Measurements from ENCODE around the gene CD163.
A peak's percentile ranks its signal among the peaks of the same experiment; 100 is the strongest.

Gene CD163

DNA sequence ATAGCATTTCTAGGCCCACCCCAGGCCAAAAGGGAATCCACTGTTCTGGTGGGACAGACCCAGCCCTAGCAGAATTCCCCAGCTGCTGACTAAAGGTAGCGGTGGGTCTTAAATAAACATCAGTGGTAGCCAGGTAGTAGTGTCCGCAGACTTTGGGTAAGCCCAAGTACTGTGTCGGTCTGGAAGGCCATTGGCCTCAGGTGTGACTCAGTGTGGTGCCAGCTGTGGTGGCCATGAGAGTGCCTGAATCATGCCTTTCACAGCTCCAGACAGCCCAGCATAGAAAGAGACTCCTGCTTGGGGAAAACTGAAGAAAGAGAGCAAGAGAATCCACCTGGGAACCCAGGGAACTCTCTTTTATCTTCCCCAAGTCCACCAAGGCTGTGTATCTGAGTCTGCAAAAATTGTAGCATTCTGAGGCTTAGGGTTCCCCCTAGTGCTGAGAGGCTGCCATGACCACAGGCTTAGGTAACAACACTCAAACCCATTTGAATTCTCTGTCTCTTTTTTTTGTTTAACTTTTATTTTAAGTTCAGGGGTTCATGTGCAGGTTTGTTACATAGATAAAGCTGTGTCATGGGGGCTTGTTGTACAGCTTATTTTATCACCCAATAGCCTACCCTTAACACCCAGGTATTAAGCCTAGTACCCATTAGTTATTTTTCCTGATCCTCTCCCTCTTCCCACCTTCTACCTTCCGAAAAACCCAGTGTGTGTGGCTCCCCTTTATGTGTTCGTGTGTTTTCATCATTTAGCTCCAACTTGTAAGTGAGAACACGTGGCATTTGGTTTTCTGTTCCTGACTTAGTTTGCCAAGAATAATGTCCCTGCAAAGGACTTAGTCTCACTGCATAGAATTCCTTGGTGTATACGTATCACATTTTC, 43.0 kb downstream of the CD163 start:
- TF ChIP-seq CREB1 (IDR thresholded peaks at IDR 0.05; ENCODE audit: low read depth) (no peak), RAD21 (IDR thresholded peaks at IDR 0.05; ENCODE audit: low read depth) (peak; percentile 81)

DNA sequence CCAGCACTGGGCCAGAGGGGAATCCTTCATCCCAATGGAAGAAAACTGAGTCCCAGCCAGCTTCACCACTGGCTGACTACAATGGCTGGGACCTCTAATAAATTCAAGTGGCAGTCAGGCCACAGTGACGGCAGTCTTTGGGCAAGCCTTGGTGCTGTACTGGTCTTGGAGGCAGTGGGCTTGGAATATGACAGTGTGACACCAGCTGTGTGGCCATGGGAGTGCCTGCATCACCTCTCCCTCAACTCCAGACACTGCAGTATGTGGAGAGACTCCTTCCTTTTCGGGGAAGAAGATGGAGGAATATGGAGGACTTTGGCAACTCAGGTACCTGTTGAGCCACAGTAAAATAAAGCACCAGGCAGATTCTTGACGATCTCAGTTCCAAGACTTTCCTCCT, 43.6 kb downstream of the CD163 start:
- TF ChIP-seq EGR1 (IDR thresholded peaks at IDR 0.05) (no peak), NFIC (IDR thresholded peaks at IDR 0.05) (no peak), FOXM1 (IDR thresholded peaks at IDR 0.05; ENCODE audit: borderline replicate concordance, low read depth) (no peak), CREB1 (IDR thresholded peaks at IDR 0.05; ENCODE audit: low read depth) (no peak), YY1 (IDR thresholded peaks at IDR 0.05; ENCODE audit: low read depth) (no peak), TCF12 (IDR thresholded peaks at IDR 0.05; ENCODE audit: low read depth) (no peak), CEBPB (IDR thresholded peaks at IDR 0.05) (no peak), ZBTB7A (IDR thresholded peaks at IDR 0.05; ENCODE audit: low read depth) (no peak), TEAD4 (IDR thresholded peaks at IDR 0.05) (no peak), RAD21 (IDR thresholded peaks at IDR 0.05; ENCODE audit: low read depth) (no peak), EP300 (IDR thresholded peaks at IDR 0.05; ENCODE audit: borderline replicate concordance) (no peak), TAF1 (IDR thresholded peaks at IDR 0.05; ENCODE audit: low read depth) (no peak)
- TF ChIP-seq, protein P1, sequence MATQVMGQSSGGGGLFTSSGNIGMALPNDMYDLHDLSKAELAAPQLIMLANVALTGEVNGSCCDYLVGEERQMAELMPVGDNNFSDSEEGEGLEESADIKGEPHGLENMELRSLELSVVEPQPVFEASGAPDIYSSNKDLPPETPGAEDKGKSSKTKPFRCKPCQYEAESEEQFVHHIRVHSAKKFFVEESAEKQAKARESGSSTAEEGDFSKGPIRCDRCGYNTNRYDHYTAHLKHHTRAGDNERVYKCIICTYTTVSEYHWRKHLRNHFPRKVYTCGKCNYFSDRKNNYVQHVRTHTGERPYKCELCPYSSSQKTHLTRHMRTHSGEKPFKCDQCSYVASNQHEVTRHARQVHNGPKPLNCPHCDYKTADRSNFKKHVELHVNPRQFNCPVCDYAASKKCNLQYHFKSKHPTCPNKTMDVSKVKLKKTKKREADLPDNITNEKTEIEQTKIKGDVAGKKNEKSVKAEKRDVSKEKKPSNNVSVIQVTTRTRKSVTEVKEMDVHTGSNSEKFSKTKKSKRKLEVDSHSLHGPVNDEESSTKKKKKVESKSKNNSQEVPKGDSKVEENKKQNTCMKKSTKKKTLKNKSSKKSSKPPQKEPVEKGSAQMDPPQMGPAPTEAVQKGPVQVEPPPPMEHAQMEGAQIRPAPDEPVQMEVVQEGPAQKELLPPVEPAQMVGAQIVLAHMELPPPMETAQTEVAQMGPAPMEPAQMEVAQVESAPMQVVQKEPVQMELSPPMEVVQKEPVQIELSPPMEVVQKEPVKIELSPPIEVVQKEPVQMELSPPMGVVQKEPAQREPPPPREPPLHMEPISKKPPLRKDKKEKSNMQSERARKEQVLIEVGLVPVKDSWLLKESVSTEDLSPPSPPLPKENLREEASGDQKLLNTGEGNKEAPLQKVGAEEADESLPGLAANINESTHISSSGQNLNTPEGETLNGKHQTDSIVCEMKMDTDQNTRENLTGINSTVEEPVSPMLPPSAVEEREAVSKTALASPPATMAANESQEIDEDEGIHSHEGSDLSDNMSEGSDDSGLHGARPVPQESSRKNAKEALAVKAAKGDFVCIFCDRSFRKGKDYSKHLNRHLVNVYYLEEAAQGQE (IDR thresholded peaks at IDR 0.05; ENCODE audit: low read depth) = no peak
- TF ChIP-seq, protein P2, sequence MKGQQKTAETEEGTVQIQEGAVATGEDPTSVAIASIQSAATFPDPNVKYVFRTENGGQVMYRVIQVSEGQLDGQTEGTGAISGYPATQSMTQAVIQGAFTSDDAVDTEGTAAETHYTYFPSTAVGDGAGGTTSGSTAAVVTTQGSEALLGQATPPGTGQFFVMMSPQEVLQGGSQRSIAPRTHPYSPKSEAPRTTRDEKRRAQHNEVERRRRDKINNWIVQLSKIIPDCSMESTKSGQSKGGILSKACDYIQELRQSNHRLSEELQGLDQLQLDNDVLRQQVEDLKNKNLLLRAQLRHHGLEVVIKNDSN (IDR thresholded peaks at IDR 0.05) = no peak
- TF ChIP-seq, protein P3, sequence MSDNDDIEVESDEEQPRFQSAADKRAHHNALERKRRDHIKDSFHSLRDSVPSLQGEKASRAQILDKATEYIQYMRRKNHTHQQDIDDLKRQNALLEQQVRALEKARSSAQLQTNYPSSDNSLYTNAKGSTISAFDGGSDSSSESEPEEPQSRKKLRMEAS (IDR thresholded peaks at IDR 0.05) = no peak

DNA sequence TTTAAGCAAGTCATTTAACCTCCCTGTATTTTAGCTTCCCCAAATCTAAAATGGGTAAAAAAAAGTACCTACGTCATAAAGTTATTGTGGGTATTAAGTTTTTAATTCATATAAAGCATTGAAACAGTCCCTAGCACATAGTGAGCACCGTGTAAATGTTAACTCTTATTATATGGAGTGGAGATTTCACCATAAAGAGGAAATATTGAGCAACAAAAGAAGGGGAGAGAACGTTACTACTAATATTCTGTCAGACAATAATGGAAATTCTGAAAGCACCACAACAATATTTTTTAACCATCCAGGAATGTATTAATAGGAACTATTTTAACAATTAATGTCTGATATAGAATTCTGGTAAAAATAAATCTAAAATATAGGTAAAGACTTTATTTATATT, 51.8 kb downstream of the CD163 start:
- TF ChIP-seq FOXM1 (IDR thresholded peaks at IDR 0.05; ENCODE audit: borderline replicate concordance, low read depth) (no peak), TEAD4 (IDR thresholded peaks at IDR 0.05) (no peak), CEBPB (IDR thresholded peaks at IDR 0.05) (peak; percentile 22; the same call in 1 of the 2 replicates), TCF12 (IDR thresholded peaks at IDR 0.05; ENCODE audit: low read depth) (no peak), EGR1 (IDR thresholded peaks at IDR 0.05) (no peak)

DNA sequence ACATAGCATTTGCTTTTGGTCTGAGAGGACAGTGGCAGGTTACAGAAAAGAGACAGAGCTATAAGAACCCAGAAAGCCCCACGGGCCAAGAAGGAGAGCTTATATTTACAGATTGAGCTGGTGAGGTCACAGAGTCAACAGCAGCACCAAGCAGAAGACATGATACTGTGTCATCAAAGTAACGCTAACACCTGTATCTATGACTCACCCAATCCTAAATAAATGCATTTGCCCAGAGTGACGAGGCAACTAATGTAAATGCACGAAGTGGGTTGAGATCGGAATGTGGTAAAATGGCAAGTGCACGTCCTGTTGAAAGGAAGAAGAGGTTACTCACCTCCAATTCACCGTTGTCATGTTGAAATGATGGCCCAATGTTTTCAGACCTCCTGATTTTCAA, 52.9 kb downstream of the CD163 start:
- TF ChIP-seq, protein P3 (IDR thresholded peaks at IDR 0.05) = no peak
- no peak for TF ChIP-seq TAF1 (IDR thresholded peaks at IDR 0.05; ENCODE audit: low read depth)
- TF ChIP-seq TEAD4 (IDR thresholded peaks at IDR 0.05) = no peak
- TF ChIP-seq EGR1 (IDR thresholded peaks at IDR 0.05) = no peak
- no peak for TF ChIP-seq ZBTB7A (IDR thresholded peaks at IDR 0.05; ENCODE audit: low read depth)
- no peak for TF ChIP-seq FOXM1 (IDR thresholded peaks at IDR 0.05; ENCODE audit: borderline replicate concordance, low read depth)
- TF ChIP-seq CREB1 (IDR thresholded peaks at IDR 0.05; ENCODE audit: low read depth) = no peak
- no peak for TF ChIP-seq RAD21 (IDR thresholded peaks at IDR 0.05; ENCODE audit: low read depth)
- TF ChIP-seq NFIC (IDR thresholded peaks at IDR 0.05) = no peak
- TF ChIP-seq, protein P1 (IDR thresholded peaks at IDR 0.05; ENCODE audit: low read depth) = no peak
- TF ChIP-seq CEBPB (IDR thresholded peaks at IDR 0.05) = no peak
- TF ChIP-seq, protein P2 (IDR thresholded peaks at IDR 0.05) = no peak
- no peak for TF ChIP-seq EP300 (IDR thresholded peaks at IDR 0.05; ENCODE audit: borderline replicate concordance)
- no peak for TF ChIP-seq TCF12 (IDR thresholded peaks at IDR 0.05; ENCODE audit: low read depth)
- no peak for TF ChIP-seq YY1 (IDR thresholded peaks at IDR 0.05; ENCODE audit: low read depth)

DNA sequence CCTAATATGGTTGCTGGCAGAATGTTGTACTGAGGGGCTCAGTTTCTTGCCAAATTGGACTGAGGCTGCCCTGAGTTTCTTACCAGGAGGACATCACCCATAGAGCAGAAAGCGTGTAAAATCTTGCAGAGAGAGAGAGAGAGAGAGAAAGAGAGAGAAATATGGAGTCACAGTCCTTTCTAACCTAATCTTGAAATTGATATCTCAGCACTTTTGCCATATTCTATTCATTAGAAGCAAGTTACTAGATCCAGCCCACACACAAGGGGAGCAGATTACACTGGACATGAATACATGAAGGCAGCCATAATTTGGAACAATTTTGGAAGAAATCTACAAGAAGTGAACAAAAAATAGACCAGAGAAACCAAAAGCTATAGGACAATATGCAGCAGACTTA, 55.5 kb downstream of the CD163 start:
- TF ChIP-seq, protein P1 (IDR thresholded peaks at IDR 0.05; ENCODE audit: low read depth) = no peak
- no peak for TF ChIP-seq TEAD4 (IDR thresholded peaks at IDR 0.05)
- no peak for TF ChIP-seq TAF1 (IDR thresholded peaks at IDR 0.05; ENCODE audit: low read depth)
- TF ChIP-seq FOXM1 (IDR thresholded peaks at IDR 0.05; ENCODE audit: borderline replicate concordance, low read depth) = no peak
- TF ChIP-seq CEBPB (IDR thresholded peaks at IDR 0.05) = no peak
- no peak for TF ChIP-seq NFIC (IDR thresholded peaks at IDR 0.05)
- no peak for TF ChIP-seq CREB1 (IDR thresholded peaks at IDR 0.05; ENCODE audit: low read depth)
- no peak for TF ChIP-seq TCF12 (IDR thresholded peaks at IDR 0.05; ENCODE audit: low read depth)
- TF ChIP-seq, protein P3 (IDR thresholded peaks at IDR 0.05) = no peak
- no peak for TF ChIP-seq YY1 (IDR thresholded peaks at IDR 0.05; ENCODE audit: low read depth)
- no peak for TF ChIP-seq RAD21 (IDR thresholded peaks at IDR 0.05; ENCODE audit: low read depth)
- TF ChIP-seq, protein P2 (IDR thresholded peaks at IDR 0.05) = no peak
- TF ChIP-seq EP300 (IDR thresholded peaks at IDR 0.05; ENCODE audit: borderline replicate concordance) = no peak
- no peak for TF ChIP-seq ZBTB7A (IDR thresholded peaks at IDR 0.05; ENCODE audit: low read depth)
